Measurements from ENCODE around the gene GNGT1. TPM values are rescaled to one million over a fixed set of nuclear protein-coding genes. Genes with fewer than 3 reads are reported as not detected.

The GNGT1 gene
- 0.09 TPM in 1 of 5 replicates, not detected in the others for total RNA-seq (2022; extraction: Qiagen RNA extraction; ENCODE audit: low read depth)

DNA sequence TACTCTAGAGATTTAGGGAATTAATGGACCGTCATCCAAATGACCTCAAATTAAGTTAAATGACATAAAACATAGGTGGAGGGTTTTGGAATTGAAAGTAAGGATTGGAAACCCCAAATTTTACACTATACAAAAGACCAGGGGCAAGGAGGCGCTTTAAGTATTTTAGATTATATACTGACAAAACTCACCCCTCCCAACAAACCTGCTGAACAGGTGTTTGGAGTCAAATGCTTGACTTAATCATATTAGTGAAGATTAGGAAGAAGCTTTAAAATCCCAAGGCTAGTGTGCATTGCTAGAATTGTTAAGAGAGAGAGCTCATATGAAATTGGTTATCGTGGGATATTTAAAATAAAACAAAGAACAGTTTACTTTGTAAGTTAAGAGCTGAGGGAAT lies at the start of gene GNGT1:
TSS of gene GNGT1 (plus strand) at position 301 of the 400 bp plus-strand sequence. CDS start 180 bp downstream, outside the sequence.

DNA sequence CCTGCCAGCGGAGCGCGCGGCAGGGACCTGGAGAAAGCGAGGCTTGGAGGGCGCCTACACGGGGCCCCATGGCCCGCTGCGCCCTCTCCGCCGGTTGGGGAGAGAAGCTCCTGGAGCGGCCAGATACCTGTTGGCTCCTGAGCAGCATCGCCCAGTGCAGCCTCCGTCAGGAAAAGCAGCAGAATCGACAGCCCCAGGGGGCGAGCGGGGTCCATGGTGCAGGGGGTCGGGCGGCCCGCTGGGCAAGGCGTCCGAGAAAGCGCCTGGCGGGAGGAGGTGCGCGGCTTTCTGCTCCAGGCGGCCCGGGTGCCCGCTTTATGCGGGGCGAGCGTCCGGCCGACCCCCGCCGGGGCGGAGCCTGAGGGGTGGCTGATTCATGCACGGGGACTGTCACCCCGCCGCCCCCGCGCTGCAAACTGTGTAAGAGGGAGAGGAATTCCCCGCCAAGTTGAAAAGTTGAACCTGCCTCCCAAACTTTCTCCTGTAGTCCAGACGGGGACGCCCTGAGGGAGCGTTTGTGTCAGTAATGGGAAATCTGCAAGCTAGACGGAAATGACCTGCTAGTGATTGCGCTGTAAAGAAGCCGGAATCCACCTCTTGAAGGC lies 15.8 kb upstream of the GNGT1 start, which contains the start of gene TFPI2:
TSS of gene TFPI2 (minus strand) at position 290 of the 605 bp plus-strand sequence. CDS start at position 215, 75 bp downstream.

DNA sequence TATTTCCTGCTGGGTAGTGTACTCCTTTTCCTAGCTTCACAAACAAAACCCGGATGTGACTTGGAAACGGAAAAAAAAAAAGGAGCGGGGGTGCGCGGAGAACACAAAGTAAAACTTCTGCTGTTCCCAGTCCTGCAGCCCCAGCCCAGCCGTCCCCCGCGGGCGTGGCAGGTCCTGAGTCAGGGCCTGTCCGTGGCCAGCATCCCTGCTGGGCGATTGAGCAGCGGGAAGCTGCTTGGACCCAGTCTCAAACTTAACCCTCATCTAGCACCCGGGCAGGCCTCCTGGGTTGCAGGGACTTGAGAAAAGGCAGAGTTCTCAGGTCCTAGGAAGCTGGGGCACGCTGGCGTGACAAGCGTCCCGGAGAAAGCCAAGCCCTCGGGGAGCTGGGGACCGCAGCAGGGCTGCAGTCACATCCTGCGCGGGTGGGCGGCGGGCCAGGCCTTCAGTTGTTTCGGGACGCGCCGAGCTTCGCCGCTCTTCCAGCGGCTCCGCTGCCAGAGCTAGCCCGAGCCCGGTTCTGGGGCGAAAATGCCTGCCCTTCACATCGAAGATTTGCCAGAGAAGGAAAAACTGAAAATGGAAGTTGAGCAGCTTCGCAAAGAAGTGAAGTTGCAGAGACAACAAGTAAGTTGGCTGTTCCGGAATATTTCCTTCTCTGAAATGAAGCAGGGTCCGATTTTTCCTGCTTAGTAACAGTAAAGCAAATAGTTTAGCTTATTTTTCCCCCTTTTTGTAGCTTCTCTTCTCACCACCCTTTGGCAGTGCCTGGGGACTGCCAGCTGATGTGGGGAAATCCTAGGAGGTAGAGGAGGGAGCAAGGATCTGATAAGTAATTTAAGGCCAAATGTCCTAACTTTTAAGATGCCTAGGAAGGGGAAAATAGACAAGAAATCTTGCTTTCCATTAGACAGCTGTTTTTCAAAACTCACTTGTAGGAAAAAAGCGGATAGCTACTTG lies 15.5 kb downstream of the GNGT1 start, which contains the start of gene GNG11:
TSS of gene GNG11 (plus strand) at position 129 of the 960 bp plus-strand sequence. CDS start at position 532, 403 bp downstream.

Other genes with a start within 250 kb of the GNGT1 start
- 265 to 336 TPM (median 271 TPM) in 5 replicates for gene TFPI2, start 15.8 kb upstream of the GNGT1 start, total RNA-seq (2022; extraction: Qiagen RNA extraction; ENCODE audit: low read depth)
- 33.1 to 38.6 TPM (median 33.9 TPM) in 5 replicates for gene GNG11, start 15.2 kb downstream of the GNGT1 start, total RNA-seq (2022; extraction: Qiagen RNA extraction; ENCODE audit: low read depth)
- 22.2 to 34.2 TPM (median 26.1 TPM) in 5 replicates for gene BET1, start 97.8 kb downstream of the GNGT1 start, total RNA-seq (2022; extraction: Qiagen RNA extraction; ENCODE audit: low read depth)

Data from A549 treated with DMSO at 1 μM for 4 hours (cell line).